ENCODE data around the gene ABHD17B.

ABHD17B gene

DNA sequence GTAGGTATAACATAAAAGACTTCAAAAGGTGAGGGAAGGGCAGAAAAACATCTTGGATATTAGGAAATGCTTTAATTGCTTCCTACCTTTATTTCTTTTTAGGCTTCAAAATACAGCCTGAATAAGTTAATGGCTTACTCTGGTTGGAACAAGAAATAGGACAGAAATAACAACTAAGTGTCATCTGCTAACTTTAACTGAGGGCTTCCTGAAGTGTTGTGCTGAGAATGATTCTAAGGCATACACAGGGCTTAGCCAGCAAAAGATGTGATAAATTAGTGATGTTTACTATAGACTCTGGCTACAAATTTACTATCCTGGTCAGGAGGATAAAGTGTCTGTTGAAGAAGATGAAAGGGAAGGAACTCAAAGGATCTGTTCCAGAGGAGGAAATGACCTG is 34.2 kb downstream of the ABHD17B start:
- DNase-seq (ENCODE audit: low read depth) = no peak

DNA sequence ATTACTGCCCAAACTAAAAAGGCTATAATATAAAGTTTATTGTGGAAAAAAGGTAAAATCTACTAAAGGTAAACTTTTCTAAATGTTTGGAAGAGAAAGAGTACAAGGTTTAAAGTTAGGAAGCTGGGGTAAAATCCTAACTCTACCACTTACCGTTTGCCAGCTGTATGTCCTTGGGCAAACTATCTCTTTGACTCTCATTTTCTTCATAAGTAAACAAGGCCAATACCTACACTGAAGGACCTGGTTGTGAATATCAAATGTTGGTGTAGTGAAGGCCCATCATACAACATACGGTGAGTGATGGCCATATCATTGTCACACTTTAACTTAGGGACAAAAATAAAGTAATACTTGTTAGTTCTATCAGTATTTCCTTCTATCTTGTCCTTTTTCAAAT is 34.9 kb downstream of the ABHD17B start:
- no peak for DNase-seq (ENCODE audit: low read depth)

DNA sequence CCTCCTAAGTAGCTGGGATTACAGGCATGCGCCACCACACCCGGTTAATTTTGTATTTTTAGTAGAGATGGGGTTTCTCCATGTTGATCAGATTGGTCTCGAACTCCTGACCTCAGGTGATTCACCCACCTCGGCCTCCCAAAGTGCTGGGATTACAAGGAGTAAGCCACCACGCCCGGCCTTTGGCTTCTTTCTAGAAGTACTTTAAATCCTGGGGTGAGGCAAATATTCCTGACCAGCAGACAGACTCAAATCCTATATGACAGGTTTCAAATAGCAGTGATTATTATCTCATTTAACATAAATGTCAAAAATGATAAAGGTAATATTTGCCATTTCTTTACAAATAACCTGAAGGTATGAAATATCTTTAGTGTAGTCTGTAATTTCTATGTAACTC is 35.6 kb downstream of the ABHD17B start:
- DNase-seq (ENCODE audit: low read depth) = peak; percentile 3

DNA sequence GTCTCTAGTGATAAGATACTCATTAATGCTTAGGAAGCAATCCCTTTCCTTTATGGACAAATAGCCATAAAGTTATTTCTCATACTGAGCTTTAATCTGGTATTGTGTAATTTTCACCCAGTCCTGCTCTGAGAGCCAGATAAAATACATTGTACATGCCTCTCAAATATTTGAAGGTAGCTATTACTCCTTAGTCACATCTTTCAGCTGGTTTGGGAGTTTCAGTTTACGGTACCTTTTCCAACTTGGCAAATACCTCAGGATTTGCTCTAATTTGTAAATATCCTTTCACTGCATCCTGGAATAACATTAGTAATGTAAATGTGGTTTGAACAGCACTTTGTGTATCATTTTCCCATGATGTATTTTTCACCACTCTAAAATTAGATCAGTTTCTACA is 47.4 kb downstream of the ABHD17B start:
- DNase-seq (ENCODE audit: low read depth) = no peak

DNA sequence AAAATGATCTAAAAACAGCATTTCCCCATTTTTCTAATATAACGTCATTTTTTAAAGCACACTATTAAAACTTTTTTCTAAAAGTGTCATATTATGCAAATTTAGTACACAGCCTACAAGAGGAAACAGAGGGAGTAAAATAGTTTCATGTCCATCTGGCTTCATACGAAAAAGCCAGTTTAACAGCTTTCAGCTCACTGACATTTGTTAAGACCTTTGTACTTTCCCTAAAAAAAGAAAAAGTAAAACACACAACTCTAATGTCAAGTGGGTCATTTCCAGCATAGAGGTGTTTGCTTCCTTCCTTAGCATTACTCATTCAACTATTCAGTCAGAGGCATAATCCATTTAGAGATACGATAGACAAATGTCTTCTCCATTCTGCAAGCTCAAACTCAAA is 49.4 kb downstream of the ABHD17B start:
- no peak for DNase-seq (ENCODE audit: low read depth)

DNA sequence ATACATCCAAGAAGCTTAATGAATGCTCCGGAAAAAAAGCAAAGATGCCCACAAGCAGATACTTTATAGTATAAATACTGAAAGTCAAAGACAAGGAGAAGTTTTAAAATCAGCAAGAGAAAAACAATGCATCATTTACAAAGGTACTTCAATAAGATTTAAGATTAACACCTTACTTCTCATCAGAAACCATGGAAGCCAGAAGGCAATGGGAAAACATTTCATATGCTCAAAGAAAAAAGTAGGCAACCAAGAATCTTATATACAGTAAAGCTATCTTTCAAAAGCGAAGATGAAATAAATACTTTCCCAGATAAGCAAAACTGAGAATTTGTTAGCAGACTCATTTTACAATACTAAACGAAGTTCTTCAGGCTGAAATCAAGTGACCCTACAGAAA is 51.1 kb downstream of the ABHD17B start:
- peak; percentile 3 for DNase-seq (ENCODE audit: low read depth)

DNA sequence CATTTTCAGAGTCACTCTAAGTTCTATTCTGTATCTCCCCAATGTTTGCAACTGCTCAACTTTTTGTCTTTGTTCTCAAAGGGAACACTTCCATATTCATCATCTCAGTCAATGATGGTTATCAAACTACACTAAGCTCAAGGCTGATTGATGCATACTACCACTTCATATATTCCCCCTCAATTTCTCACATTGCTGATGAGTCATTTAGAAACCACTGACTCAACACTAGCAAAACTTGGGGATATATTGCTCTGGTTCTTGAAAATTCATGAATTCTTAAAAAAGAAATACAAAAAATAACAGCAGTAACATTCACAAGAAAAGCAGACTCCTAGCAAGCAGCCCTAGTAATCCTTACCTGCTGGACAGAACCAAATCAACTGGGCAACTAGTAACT is 52.2 kb downstream of the ABHD17B start:
- peak; percentile 57 for DNase-seq (ENCODE audit: low read depth)

DNA sequence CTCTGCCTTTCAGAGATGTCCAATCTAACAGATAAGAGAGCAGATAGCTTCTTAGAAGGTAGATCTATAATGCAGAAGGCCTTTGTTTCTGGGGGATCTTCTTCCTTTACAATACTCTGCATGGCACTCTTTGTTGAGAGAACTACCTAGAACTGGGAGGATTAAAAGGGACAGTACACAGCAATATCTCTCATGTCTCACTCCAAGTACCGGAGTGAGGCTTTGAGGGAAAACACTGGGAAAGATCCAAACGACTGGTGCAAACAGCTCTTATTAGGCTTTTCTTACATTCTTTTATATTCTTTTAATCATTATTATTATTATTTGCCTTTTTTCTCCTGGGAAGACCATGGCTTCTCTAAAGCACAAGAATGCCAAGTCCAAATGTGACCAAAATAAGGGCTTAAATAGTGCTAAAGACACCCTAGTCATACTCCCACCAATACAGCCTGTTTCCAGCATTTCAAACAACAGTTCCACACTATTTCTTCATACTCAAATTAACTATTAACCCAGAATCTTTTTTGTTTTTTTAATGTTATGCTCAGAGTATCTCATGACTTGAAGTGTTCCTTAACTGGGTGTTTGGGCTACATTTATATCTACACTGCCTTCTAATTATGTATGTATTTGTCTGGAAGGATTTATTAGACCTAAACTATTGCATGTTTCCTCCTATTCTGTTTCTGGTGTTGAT is 52.7 kb downstream of the ABHD17B start:
- no peak for DNase-seq (ENCODE audit: low read depth)

DNA sequence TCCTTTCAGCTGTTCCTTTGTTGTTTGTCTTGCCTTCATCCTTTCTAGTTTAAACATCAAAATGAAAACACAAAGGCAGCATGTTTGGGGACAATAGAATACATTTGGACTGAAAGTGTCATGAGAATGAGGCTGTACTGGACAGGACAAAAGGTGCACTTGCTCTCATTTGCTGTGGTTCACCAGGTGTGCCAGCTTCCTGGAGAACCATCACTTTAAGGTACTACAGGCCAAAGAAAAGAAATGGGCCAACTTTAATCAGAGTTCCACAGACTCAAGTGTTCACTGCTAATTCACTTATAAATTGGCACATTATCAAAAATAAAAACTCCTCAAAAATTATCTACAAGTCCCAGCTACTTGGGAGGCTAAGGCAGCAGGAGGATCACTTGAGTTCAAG is 53.8 kb downstream of the ABHD17B start:
- no peak for DNase-seq (ENCODE audit: low read depth)

DNA sequence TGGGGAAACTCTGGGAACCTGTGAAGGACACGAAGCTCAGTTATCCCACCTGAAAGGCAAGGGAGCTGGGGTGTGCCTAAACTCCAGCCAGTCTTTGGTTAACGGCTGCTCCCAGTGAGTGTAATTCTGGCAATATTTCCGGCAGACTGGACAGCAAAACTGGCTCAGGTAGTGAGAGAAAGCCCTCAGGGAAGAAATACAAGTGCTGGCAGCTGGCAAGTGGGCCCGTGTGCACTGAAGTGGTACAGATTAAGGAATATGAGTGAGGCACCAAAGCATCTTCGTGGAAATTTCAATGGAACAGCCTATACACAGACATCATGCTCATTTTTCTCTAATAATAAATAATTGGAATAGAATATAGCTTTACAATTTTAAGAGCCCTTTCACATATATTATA is 56.2 kb downstream of the ABHD17B start:
- no peak for DNase-seq (ENCODE audit: low read depth)

DNA sequence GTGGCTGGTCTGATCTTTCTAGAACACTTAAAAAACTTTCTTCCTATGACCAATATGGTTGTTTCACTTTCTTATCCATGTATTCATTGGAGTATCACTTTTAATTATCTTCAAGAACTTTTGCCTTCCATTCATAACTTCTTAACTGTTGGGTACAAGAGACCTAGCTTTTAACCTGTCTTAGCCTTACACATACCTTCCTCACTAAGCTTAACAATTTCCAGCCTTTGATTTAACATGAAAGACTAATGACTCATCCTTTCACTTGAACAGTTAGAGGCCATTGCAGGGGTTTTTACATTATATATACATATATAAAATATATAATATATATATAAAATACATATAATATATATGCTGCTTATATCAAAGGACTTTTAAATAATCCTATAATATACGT is 57.9 kb downstream of the ABHD17B start:
- peak; percentile 2 for DNase-seq (ENCODE audit: low read depth)

DNA sequence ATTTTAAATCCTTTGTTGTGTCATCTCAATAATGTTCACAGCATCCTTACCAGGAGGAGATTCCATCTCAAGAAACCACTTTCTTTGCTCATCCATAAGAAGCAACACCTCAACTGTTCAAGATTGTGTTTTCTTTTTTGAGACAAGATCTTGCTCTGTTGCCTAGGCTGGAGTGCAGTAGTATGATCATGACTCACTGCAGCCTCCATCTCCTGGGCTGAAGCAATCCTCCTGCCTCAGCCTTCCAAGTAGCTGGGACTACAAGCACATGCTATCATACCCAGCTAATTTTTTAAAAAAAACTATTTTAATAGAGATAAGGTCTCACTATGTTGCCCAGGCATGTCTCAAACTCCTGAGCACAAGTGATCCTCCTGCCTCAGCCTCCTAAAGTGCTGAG is 60.0 kb downstream of the ABHD17B start:
- no peak for DNase-seq (ENCODE audit: low read depth)

DNA sequence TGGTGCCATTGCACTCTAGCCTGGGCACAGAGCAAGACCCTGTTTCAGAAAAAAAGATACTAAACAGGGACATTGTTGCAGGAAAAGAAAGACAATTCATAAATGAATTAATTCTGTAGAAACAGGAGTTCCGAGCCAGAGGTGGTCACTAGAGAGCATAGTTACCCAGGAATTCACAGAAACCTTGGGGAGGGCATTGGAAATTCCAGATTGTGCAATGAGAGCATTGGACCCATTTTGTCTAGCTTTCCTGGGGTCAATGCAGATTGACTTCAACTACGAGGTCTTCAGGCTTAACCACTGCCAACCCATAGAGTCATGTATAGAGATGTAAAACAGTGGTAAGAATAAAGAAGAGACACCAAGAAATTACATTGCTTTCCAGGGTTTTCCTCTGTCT is 63.1 kb downstream of the ABHD17B start:
- DNase-seq (ENCODE audit: low read depth) = no peak

DNA sequence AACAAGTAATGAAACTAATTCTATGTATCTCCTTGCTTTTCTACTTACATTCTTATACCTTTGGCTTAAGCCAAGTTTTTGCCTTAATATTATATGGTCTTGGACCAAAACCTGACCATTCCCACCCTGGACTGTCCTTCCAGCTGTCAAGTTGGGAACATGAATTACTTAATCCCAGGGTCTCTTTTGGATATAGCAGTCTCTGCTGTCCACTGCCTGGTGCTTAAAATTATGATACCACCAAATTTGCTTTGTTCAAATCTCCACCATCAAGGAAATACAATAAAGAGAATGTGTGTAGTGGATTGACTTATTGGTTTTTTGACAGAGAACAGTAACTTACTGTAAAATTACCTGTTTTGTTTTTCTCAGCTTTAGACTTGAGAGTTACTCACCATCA is 66.2 kb downstream of the ABHD17B start:
- DNase-seq (ENCODE audit: low read depth) = no peak

DNA sequence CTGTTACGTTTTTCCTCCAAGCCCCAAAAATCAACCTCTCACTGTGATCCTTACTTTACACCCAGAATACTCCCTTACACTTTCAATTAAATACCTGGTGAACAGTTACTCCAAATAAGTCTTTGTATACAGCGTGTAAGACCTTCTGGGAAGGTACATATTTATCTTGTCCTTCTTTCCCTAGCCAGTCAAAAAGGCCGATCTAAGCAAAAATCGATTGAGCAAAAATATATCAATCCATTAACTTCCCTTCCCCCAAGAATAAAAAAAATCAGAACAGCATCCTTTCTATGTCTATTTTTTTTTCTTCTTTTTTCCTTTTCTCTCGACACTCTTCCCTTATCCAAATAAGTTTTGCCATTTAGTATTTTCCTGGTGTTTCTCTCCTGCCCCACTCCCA is 71.3 kb downstream of the ABHD17B start:
- no peak for DNase-seq (ENCODE audit: low read depth)

DNA sequence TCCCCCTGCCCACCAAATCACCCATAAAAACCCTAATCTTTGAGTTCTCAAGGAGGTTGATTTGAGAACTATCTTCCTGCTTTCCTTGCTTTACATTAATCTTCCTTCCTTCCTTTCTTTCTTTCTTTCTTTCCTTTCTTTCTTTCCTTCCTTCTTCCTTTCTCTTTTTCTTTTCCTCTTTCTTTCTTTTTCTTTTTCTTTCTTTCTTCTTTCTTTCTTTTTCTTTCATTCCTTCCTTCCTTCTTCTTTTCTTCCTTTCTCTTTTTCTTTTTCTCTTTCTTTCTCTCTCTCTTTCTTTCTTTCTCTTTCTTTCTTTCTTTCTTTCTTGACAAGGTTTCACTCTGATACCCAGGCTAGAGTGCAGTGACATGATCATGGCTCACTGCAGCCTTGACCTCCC is 75.4 kb downstream of the ABHD17B start:
- no peak for DNase-seq (ENCODE audit: low read depth)

DNA sequence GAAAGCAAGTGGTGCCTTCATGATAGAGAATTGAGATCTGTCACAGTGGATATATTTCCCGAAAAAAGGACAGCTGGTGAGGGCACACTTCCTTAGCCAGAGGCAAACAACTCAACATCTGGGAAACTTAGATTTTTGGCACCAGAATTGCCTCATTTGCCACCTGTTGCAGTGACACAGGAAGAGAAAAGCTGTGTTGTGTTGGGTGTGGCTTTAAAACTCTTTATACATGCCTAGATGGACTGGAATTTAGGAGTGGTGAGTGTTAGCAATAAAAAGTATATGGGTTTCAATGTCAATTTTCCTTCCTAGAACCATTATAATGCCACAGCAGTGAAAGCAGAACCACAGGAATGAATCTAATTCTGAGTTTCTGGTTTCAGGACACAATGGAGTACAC is 80.1 kb downstream of the ABHD17B start:
- DNase-seq (ENCODE audit: low read depth) = no peak

DNA sequence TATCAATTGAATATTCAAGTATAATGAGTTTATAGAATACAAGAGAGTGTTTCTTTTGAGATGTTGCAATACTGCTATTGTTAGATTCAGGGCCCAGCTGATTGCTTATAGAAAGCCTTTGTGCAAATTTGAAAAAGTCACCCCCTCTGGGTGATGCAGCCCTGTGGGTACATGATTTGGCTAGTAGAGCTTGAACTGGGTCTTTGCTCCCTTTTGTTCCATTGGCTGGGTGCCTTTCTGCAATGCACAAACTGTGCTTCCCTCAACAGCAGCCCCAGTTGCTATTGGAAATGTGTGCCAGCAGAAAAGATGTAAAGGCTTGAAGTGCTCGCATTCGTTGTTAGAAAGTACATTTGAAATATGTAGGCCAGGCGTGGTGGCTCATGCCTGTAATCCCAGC is 80.8 kb downstream of the ABHD17B start:
- DNase-seq (ENCODE audit: low read depth) = no peak

DNA sequence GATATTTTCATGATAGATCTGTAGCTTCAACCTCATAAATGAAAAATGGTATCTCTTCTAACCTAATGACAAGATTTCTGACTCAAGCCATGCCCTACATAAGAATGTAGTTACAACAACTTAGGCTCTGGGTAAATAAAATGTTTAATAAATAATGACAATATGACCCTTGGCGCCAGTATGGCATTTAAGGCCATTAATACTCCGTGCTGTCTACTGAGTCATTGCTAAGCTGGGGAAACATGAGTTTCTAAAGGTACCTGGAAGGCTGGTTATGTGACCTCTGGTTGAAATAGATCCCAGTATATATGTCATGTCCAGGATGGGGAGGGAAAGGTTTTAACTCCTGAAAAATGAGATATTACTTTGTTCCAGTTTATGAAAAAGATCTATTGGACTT is 84.7 kb downstream of the ABHD17B start:
- DNase-seq (ENCODE audit: low read depth) = no peak

DNA sequence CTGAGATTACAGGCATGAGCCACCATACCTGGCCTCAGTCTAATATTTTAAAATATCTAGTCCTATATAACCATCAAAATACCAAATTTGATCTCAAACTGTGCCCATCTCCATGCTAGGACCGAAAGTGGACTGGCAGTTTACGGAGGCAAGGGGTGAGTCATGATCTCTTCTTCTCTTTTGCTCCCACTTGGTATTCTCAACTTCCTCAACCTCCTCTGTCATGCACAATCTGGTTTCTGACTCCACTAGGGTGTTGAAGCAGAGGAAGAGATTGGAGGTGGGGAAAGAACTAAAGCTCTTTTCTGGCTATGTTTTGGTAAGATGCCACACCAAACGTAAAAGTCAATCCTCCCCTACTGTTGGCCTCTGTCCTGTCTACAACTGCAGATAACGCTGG is 86.7 kb downstream of the ABHD17B start:
- no peak for DNase-seq (ENCODE audit: low read depth)

DNA sequence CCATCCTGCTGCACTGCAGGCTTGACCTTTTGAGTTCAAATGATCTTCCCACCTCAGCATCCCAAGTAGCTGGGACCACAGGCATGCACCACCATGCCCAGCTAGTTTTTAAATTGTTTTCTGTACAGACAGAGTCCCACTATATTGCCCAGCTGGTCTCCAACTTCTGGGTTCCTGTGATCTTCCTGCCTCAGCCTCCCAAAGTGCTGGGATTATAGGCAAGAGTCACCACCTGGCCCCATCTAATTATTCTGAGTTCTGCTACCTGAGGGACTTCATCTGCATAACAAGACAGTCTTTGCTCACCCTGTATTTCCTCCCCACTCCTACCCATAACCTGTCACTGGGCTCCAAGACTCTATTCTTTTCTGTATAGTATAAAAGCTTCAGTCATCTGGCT is 88.1 kb downstream of the ABHD17B start:
- DNase-seq (ENCODE audit: low read depth) = no peak

DNA sequence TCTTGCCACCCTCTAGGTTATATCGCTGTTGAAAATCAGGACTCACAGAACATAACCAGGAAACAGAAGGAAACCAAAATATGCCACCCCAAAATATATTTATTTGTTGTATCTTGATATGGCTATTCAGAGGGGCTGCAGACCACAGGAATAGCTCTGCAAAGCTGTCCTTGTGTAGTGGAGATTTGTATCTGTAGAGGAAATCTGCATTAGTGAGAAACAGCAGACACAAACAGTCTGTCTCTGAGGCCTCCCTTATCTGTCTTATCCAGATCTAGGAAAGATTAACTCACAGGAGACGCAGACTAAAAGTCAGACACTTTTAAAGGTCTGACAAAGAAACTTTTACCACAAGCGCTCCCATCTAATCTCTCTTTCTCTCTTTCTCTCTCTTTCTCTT is 88.5 kb downstream of the ABHD17B start:
- no peak for DNase-seq (ENCODE audit: low read depth)

DNA sequence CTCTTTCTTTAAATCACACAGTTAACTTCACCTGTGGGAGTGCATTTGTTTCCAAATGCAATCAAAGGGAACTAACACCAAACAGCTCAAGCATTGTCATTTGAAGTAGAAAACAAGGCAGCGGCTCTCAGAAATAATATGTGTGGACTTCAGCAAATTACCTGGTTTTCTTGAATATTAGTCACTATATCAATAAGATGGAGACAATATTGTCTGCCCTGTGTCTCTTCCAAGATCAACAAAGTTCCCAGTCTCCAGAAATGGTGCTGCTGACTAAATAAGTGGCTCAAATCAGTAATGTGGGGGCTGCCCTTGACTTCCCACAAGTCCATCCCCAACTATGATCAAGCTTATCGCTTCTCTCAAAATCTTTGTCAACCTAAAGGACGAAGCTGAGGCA is 89.6 kb downstream of the ABHD17B start:
- DNase-seq (ENCODE audit: low read depth) = no peak

DNA sequence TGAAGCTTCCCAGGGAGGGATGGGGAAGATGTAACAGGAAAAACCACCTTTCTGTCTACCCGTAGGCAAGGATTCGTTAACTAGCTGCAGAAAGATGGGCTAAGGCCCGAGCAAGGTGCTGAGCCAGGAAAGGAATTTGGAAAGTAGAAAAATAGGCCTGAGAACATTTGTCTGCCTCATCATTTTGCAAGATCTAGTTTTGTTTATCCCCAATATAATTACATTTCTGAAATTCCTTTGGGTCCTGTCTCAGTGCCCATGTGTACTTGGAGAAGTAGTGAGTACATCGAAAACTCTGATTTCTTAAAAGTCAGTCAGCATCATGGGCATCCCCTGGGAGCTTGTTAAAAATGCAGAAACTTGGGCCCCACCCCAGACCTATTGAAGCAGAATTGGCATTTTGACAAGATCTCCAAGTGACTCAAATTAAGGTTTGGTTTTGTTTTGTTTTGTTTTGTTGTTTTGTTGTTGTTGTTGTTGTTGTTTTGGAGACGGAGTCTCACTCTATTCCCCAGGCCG is 90.5 kb downstream of the ABHD17B start:
- no peak for DNase-seq (ENCODE audit: low read depth)
